GM12891 (cell line): ENCODE results near the gene CITED2.

Experiments used
- PAX5 ChIP-seq: IDR thresholded peaks from 2 replicates; pipeline ENCODE4 v1.6.1; 2011; ENCODE audit warnings: low read length, moderate library complexity, mild to moderate bottlenecking; ENCODE audit not compliant: insufficient read depth, severe bottlenecking
- POLR2A ChIP-seq: IDR thresholded peaks from 2 replicates; pipeline ENCODE4 v1.6.1; 2011; ENCODE audit warnings: low read depth, low read length, control low read depth
- POLR2AphosphoS5 ChIP-seq: IDR thresholded peaks from 2 replicates; pipeline ENCODE4 v1.6.1; 2011; ENCODE audit warnings: low read depth, low read length, control low read depth
- POU2F2 ChIP-seq: IDR thresholded peaks from 2 replicates; pipeline ENCODE4 v1.6.1; 2011; ENCODE audit warnings: low read depth, mild to moderate bottlenecking, control low read depth, low read length, moderate library complexity
- SPI1 ChIP-seq: IDR thresholded peaks from 2 replicates; pipeline ENCODE4 v1.6.1; 2011; ENCODE audit warnings: low read depth, low read length, control low read depth
- TAF1 ChIP-seq: IDR thresholded peaks from 2 replicates; pipeline ENCODE4 v1.6.1; 2011; ENCODE audit warnings: low read depth, low read length, control low read depth

DNA sequence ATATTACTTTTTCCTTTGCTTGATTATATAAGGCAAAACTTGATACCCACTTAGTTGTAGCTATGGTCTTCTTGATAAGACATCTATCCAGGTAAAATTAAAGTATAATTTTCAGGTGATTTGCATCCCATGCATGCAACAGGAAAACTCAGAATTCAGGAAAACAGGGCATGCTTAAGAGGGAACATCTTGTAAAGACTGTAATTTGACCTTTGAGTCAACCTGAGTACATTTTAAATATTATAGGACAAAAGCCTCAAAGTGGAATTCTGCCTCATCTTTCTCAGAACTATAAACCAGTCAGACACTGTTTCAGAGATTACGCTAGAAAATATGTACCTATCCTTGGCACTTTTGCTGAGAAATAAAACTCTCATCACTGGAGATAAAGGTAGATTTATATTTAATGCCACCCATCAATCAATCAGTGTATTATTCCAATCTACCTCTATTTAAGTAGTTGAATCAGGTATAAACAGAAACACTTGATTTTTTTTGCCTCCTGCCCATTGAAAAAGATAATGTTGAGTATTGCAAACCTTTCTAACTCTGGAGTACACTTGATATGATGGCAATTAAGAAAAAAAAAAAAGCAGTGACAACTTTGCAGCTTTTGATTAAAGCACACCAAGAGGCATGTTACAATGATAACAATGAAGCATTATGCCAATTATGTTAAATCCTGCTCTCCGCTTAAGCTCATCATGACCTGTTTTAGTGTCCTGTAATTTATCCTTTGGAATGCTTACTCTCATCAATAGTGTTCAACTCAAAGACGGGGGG, 2.8 kb downstream of the CITED2 start:
- no peak for TF ChIP-seq POLR2A
- no peak for TF ChIP-seq POLR2AphosphoS5
- no peak for TF ChIP-seq TAF1
- TF ChIP-seq SPI1 = no peak
- TF ChIP-seq PAX5 = no peak
- no peak for TF ChIP-seq POU2F2
